Thymus (tissue), 11 donors: ENCODE data around the gene HEPACAM. TPM values are rescaled to one million over a fixed set of nuclear protein-coding genes. Genes with fewer than 3 reads are reported as not detected.

Experiments used
- DNase-seq, 9 donors: peaks; one replicate each; pipeline ENCODE4 v3.0.0-alpha.2; 2013; ENCODE audit warnings: low spot score in 9 of 9, low read depth in 6 of 9, missing footprints in 1 of 9
- H3K27ac ChIP-seq, 2 donors: one replicate each; pipeline ENCODE4 v1.5.1; 2013; ENCODE audit warnings: control low read depth in 1 of 2, low read depth in 1 of 2, low read length in 1 of 2, mild to moderate bottlenecking in 1 of 2, moderate library complexity in 1 of 2
- H3K27me3 ChIP-seq, 2 donors: one replicate each; pipeline ENCODE4 v1.5.1; 2013; ENCODE audit warnings: low read length in 1 of 2; ENCODE audit not compliant: control insufficient read depth in 2 of 2, insufficient read depth in 1 of 2
- H3K36me3 ChIP-seq, 2 donors: one replicate each; pipeline ENCODE4 v1.5.1; 2013; ENCODE audit warnings: low read length in 1 of 2, mild to moderate bottlenecking in 1 of 2, moderate library complexity in 1 of 2; ENCODE audit not compliant: control insufficient read depth in 2 of 2, insufficient read depth in 2 of 2
- H3K4me1 ChIP-seq, 2 donors: one replicate each; pipeline ENCODE4 v1.5.1; 2013; ENCODE audit warnings: low read length in 2 of 2; ENCODE audit not compliant: control insufficient read depth in 2 of 2, insufficient read depth in 2 of 2
- H3K4me3 ChIP-seq, 2 donors: one replicate each; pipeline ENCODE4 v1.5.1; 2013; ENCODE audit warnings: low read length in 2 of 2, control low read depth in 1 of 2, mild to moderate bottlenecking in 1 of 2
- H3K9me3 ChIP-seq, 2 donors: one replicate each; pipeline ENCODE4 v1.5.1; 2013; ENCODE audit warnings: low read length in 1 of 2, mild to moderate bottlenecking in 1 of 2; ENCODE audit not compliant: control insufficient read depth in 2 of 2, insufficient read depth in 1 of 2
- WGBS: extraction: QIAGEN DNeasy Blood & Tissue Kit; methylation state at CpG from one replicate; pipeline ENCODE4 v1.1.7; 2013; 5-methylcytosine and 5-hydroxymethylcytosine counted together
- polyA plus RNA-seq: library from polyadenylated mRNA; stranded (reverse); fragments of 200-250 nt; gene quantifications from one replicate; pipeline ENCODE4 v1.2.3, GENCODE V29; 2013
- total RNA-seq: library from RNA; stranded (reverse); fragments of 120-200 nt; gene quantifications from one replicate; pipeline ENCODE4 v1.2.4, GENCODE V29; 2013
- donor health status: healthy.

Gene HEPACAM
- total and polyA plus RNA-seq, 2 donors: under 0.01 to 0.14 TPM

DNA sequence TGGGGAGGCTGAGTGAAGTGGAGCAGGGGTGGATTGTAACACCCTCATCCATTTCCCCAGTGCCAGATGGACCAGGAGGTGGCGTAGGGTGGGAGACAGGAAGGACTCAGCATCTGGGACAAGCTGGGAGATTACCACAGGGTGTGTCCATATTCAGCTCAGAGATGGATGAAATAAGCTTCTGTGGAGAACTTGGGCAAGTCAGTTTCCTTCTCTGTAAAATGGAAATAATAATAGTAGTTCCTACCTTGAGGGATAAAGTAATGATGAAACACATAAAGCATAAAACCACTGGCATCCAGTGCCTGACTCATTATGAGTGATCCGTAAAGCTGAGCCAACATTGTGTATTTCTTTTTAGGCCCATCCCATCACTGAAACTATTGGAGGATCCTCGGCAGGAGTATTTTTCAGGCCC, 37.6 kb downstream of the HEPACAM start:
- H3K4me1 ChIP-seq: no peaks in the 10 kb centered on the region
- 86% methylated on average over 3 of the region's 3 CpGs for WGBS
- no peak for DNase-seq

GRCh38 chr11:124897674-124898262, 38.1 kb downstream of the HEPACAM start, which contains the start of gene ROBO4:
TSS of gene ROBO4 (minus strand) at chr11:124897865. CDS start at chr11:124897795, 70 bp downstream.
- H3K27ac ChIP-seq: peak within 1 kb of the TSS in 1 of 2 donors; percentile 26
- no peak for DNase-seq
- 12% methylated on average over 12 of the region's 12 CpGs for WGBS

More for the DNA sequence above, 37.6 kb downstream of the HEPACAM start:
- no peaks in the 10 kb centered on the region for H3K36me3 ChIP-seq
- no peaks in the 10 kb centered on the region for H3K9me3 ChIP-seq
- H3K4me3 ChIP-seq: no peak overlapping the region
- peaks cover 0 to 21% of the 10 kb centered on the region in 2 donors for H3K27me3 ChIP-seq
- H3K27ac ChIP-seq: peak overlapping the region in 1 of 2 donors; percentile 26

GRCh38 chr11:124896821-124897391, 38.9 kb downstream of the HEPACAM start:
- 86% methylated on average over 9 of the region's 9 CpGs for WGBS

More at GRCh38 chr11:124897674-124898262, 38.1 kb downstream of the HEPACAM start, which contains the start of gene ROBO4:
- Histone ChIP-seq H3K4me3 (no peak within 1 kb of the TSS), H3K27me3 (peaks cover 0 to 21% of the 10 kb centered on the region in 2 donors), H3K4me1 (no peaks in the 10 kb centered on the region), H3K36me3 (no peaks in the 10 kb centered on the region), H3K9me3 (no peaks in the 10 kb centered on the region)

DNA sequence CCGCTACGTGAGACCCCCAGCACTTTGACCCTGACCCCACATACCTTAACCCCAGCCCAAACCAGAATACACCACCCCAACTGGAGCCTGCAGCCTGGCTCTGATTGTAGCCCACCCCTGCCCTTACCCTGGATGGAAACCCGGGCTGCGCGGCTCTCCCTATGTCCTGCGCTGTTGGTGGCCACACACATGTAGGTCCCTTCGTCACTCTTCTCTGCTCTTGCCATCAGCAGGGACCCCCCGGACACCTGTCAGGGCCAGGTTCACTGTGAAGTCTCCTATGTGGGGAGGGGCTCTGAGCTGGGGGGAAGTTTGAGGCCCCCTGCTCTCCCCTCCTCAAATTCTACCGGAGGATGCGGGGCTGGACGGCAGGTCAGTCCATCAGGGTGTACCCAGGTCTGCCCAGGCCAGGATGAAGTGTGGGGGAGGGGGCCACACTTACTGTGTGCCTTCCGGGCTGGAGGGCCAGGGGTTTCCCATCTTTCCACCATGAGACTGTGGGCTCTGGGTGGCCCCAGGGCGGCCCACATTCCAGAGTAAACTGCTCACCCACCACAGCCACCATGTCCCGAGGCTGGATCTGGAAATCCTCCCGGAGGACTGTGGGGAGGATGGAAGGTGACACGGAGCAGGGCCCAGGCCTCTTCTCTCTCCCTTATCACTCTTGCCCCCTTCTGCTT, 39.6 kb downstream of the HEPACAM start:
- H3K27ac ChIP-seq: no peak overlapping the region
- no peaks in the 10 kb centered on the region for H3K36me3 ChIP-seq
- H3K27me3 ChIP-seq: peaks cover 0 to 19% of the 10 kb centered on the region in 2 donors
- H3K4me3 ChIP-seq: no peak overlapping the region
- DNase-seq: no peak
- 90% methylated on average over 16 of the region's 16 CpGs for WGBS
- H3K4me1 ChIP-seq: no peaks in the 10 kb centered on the region
- H3K9me3 ChIP-seq: no peaks in the 10 kb centered on the region

More at GRCh38 chr11:124896821-124897391, 38.9 kb downstream of the HEPACAM start:
- no peak overlapping the region for H3K4me3 ChIP-seq
- no peak overlapping the region for H3K27ac ChIP-seq
- no peaks in the 10 kb centered on the region for H3K36me3 ChIP-seq
- DNase-seq: no peak
- H3K27me3 ChIP-seq: peaks cover 0 to 21% of the 10 kb centered on the region in 2 donors
- H3K9me3 ChIP-seq: no peaks in the 10 kb centered on the region
- H3K4me1 ChIP-seq: no peaks in the 10 kb centered on the region

- Histone ChIP-seq H3K27ac (no peak overlapping the region), H3K27me3 (peaks cover 0 to 18% of the 10 kb centered on the region in 2 donors), H3K4me1 (no peaks in the 10 kb centered on the region), H3K4me3 (no peak overlapping the region), H3K9me3 (no peaks in the 10 kb centered on the region), H3K36me3 (no peaks in the 10 kb centered on the region)
- no peak for DNase-seq
- 96% methylated on average over 20 of the region's 20 CpGs for WGBS
These were observed 40.3 kb downstream of the HEPACAM start for GRCh38 chr11:124895471-124895971.

- H3K4me3 ChIP-seq: no peak overlapping the region
- no peaks in the 10 kb centered on the region for H3K36me3 ChIP-seq
- H3K4me1 ChIP-seq: no peaks in the 10 kb centered on the region
- H3K27ac ChIP-seq: no peak overlapping the region
- WGBS: 63% methylated on average over 4 of the region's 4 CpGs
- H3K27me3 ChIP-seq: peaks cover 0 to 16% of the 10 kb centered on the region in 2 donors
- DNase-seq: no peak
- H3K9me3 ChIP-seq: no peaks in the 10 kb centered on the region
These were observed 41.0 kb downstream of the HEPACAM start for GRCh38 chr11:124894606-124895430.

GRCh38 chr11:124893781-124894401, 42.0 kb downstream of the HEPACAM start:
- Histone ChIP-seq H3K4me1 (no peaks in the 10 kb centered on the region), H3K27ac (no peak overlapping the region), H3K9me3 (no peaks in the 10 kb centered on the region), H3K4me3 (no peak overlapping the region), H3K27me3 (peaks cover 0 to 11% of the 10 kb centered on the region in 2 donors), H3K36me3 (no peaks in the 10 kb centered on the region)
- no peak for DNase-seq
- WGBS: 98% methylated on average over 14 of the region's 14 CpGs

DNA sequence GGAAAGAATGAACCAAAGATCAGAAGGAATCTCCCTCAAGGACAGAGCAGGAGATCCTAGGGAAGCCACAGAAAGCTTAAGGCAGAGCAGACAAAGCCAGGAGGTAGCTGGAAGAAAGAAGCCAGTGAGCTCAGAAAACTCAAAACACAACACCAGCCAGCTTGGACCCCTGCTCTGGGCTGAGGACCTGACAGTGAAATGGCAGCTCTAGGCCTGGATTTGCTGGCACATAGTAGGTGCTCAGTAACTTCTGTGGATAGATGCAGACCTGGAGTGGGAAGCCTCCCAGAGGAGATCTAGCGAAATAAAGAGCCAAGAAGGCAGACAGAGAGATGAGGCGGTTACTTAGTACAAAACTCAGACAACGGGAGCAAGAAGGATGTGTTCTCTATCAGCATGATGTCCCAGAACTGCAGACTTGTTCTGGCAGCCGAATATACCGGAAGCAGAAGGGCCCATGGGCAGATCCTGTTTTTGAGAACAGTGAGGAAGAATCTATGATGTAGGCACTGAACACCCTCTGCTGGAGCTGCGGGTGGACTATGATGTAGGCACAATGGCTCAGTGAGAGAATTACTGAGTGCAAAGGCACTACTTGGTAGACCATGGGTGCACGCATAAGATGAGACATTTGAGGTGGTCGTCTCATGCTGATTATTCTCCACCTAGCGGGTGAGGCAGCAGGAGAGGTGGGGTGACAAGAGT, 42.9 kb downstream of the HEPACAM start:
- H3K36me3 ChIP-seq: no peaks in the 10 kb centered on the region
- H3K27ac ChIP-seq: no peak overlapping the region
- peaks cover 0 to 5% of the 10 kb centered on the region in 2 donors for H3K27me3 ChIP-seq

More for the DNA sequence above, 42.9 kb downstream of the HEPACAM start:
- no peak for DNase-seq
- Histone ChIP-seq H3K4me3 (no peak overlapping the region), H3K4me1 (no peaks in the 10 kb centered on the region), H3K9me3 (no peaks in the 10 kb centered on the region)
- WGBS: 75% methylated on average over 9 of the region's 9 CpGs
